Superior temporal gyrus (tissue), 1 donor: ENCODE measurements around the gene LEO1.

ENCODE experiments used
- DNase-seq: peaks from one replicate; pipeline ENCODE4 v3.0.0-alpha.2; 2016; ENCODE audit errors: extremely low spot score

Gene LEO1

GRCh38 chr15:51971375-51972133 lies at the start of gene LEO1:
Gene LEO1, minus strand, starts transcription at chr15:51971778. Its CDS starts 33 bp downstream, at chr15:51971745.
- peak; percentile 98 for DNase-seq

DNA sequence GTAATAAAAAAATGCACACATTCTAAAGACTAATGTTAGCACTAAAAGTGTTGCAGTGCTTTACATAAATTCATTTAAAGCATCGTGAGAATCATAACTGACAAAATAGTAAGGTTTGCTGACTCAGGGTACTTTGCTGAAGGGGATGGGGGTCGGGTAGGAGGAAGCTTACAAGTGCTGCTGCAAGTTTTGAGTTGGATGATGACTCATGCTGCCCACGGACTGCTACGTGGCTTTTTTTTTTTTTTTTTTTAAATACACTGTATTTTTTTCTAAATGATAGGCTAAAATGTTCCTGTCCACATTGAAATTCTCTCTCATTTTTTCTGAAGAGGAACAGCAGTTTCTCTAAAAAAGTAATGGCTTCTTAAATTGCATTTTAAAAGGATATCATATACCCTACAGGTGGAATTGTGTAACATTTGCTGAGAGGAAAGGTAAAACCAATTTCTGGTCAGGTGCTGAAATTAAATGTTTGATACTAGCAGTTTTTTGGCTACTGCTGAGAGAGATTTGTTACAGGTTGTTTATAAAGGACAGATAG lies 49.6 kb upstream of the LEO1 start:
- DNase-seq: peak; percentile 61

DNA sequence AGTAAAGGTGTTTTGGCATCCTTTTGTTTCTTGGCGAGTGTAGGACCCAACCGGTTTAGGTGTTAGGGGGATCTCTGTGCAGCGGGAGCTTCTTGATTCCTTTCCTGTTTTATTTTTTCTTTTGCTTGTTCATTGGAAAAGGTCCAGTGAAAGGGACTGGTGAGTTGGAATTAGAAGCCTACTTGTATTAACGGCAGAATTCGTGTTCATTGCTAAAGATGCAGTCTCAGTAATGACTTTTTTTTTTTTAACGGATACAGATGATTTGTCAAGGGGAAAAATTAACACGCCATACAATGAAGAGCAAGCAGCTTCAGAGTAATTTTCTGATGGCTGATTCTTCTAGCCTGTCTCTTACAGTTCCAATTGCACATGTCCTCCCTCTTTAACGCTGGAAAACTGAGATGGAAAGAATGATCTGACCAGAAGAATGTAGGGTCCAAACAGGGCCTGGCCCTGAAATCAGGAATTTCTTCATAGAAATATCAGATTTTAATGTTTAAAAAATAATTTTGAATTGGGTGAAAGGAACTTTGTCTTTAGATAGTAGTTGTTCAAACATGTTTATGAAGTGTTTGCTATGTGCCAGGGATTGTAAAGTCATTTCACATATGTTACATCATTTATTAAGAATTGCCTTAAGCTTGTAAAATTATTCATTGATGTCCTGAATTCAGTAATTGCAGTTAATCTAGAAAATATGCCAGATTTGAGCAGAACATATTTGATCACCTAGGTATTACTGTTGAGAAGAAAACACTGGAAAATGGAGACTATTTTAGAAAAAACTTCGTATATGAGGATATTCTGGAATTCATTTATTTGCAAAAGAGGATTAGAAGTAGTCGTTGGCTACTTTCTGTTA lies 48.9 kb upstream of the LEO1 start:
- peak; percentile 83 for DNase-seq

DNA sequence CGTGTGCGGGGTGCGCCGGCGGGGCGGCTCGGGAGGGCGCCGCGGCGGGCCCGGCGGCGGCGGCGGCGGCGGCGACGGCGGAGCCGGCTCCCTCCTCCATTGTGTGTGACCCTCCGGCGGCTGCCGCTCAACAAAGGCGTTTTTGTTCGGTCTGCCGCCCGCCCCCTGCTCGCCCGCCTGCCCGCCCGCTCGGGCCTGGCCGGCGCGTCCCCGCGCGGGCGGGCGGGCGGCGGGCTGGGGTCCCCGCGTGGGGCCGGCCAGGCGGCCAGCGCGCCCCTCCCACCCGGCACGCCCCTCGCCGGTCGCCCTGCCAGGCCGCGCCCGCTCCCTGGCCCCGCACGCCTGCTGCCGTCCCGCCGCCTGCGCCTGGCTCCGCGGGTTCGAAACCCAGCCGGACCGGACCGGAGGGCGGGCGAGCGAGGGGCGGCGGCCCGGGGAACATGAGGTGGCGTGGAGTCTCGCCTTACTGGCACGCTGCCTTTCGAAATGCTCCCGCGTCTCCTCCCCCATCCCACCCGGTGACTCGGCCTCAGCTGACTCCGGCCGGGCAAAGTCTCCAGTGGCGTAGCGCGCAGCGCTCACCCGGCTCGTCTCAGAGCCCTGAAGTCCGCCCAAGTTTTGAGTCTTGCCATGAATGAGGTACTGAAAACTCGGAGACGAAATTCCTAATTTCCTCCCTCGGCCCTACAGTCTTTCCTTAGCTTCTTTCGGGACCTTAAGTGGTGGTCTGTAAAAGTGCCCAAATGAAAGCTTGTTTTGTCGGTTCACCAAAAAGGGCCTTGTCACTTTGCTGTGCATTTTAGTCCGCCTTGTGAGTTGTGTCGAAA lies 48.0 kb upstream of the LEO1 start:
- DNase-seq: peak; percentile 81

DNA sequence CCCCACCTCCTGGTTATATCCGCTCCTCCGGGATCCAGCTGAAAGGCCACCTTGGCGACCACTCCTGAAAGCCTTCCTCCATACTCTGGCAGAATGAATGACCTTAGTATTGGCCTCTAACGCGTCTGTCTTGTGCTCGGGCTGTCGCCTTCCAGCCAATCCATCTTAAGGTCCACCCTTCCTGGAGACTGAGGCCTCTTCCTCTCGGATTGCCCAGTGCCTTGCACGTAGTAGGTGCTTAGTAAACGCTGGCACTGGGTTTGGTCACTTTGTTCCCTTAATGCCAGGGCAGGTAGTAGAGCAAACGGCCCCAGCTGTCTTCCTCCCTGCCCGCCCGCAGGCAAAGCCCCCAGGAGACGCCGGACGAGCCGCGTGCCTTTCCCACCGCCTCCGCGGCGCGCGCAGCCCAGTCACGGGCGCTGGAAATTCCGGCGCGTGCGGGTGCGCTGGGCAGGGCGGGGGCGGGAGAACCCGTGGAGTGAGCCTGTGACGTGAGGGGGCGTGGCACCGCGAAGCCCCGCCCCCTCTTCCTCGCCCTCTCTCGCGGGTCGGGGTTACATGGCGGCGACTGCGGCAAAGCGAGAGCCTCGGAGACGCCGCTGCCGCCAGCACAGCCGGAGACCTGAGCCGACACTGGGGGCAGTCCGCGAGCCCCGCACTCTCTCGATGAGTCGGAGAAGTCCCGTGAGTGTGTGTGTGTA lies 47.3 kb upstream of the LEO1 start, which contains the start of gene MAPK6:
Gene MAPK6 (plus strand): TSS at position 527 of the 701 bp plus-strand sequence. CDS start 27,242 bp downstream, outside the sequence.
- peak; percentile 92 for DNase-seq

DNA sequence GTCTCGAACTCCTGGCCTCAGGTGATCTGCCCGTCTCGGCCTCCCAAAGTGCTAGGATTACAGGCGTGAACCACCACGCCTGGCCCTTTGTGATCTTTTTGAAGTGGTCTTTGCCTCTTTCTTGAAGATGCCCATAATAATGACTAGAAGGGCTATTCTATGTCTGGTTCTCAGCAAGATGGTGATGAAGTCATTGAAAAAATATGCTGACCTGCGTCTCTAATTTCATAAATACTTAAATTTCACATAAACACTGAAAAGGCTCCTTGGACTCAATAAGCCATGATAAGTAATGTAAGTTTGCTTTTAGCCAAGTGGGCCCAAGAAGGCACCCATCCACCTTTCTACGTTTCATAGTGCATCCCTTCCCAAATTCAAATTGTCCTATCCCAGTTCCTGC lies 46.7 kb upstream of the LEO1 start:
- DNase-seq: no peak

DNA sequence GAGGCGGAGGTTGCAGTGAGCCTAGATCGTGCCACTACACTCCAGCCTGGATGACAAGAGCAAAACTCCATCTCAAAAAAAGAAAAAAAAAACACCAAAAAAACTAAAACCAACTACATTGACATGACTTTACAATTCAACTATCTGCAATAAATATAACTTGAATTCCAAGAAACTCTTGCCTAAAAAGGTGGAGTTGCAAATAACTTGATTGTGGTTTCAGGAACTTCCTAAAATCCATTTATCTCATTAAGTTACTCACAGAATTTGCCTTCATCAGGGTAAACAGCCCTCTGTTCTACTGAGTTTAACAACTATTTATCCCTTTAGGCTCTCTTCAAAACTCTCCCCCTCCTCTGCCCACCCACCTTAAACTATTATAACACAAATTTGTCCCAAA lies 44.7 kb upstream of the LEO1 start:
- no peak for DNase-seq

DNA sequence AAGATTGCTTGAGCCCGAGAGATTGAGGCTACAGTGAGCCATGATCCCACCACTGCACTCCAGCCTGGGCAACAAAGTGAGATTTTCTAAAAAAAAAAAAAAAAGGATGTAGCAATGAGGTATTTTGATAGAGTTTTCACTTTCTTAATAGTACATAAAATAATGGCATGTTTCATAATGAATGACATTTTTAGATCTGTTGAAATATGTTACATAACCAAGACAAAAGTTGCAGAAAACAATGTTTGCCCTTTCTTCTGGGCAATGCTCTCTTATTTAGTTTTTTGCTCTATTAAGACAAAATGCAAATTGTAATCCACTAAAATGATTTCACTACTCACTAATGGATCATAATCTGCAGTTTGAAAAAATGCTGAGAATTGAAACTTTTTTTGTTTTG lies 43.0 kb upstream of the LEO1 start:
- no peak for DNase-seq

- DNase-seq: no peak
Observed at GRCh38 chr15:52013151-52013791, 41.7 kb upstream of the LEO1 start.

DNA sequence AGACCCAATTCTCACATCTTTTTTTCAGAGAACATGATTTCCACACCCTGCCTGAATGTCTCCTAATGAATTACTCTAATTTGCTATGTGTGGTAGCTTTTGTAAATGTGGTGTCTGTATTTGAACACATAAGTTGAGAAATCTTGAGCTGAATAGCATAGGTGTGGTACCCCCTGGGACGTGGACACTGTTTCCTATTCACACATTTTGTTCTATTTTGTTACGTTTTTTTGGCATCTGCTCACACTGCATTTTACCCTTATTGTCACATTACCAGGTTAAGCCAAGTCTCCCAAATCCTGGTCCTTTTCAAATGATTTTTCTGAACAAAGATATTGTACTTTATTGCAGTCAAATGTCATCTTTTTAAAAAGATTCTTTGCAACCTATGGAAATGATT lies 40.6 kb upstream of the LEO1 start:
- no peak for DNase-seq

DNA sequence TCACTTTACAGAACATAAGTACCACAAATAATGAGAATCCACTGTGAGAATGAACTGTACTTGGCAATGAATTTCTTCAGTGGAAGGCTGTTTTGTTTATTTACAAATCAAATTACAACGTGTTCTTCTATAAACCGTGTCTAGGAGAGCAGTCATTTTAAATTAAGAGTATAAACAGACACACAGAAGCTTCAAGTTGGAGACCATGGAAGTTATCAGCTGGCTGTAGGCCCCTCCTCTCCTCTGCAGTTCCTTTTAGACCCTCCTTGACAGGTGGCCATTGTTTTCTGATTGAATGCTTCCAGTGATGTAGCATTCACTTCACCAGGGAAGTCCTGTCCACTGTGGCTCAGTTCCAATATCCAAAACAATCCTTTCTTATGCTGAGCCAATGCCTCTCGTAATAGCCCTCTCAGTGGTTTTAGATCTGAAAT lies 40.1 kb upstream of the LEO1 start:
- peak; percentile 83 for DNase-seq

DNA sequence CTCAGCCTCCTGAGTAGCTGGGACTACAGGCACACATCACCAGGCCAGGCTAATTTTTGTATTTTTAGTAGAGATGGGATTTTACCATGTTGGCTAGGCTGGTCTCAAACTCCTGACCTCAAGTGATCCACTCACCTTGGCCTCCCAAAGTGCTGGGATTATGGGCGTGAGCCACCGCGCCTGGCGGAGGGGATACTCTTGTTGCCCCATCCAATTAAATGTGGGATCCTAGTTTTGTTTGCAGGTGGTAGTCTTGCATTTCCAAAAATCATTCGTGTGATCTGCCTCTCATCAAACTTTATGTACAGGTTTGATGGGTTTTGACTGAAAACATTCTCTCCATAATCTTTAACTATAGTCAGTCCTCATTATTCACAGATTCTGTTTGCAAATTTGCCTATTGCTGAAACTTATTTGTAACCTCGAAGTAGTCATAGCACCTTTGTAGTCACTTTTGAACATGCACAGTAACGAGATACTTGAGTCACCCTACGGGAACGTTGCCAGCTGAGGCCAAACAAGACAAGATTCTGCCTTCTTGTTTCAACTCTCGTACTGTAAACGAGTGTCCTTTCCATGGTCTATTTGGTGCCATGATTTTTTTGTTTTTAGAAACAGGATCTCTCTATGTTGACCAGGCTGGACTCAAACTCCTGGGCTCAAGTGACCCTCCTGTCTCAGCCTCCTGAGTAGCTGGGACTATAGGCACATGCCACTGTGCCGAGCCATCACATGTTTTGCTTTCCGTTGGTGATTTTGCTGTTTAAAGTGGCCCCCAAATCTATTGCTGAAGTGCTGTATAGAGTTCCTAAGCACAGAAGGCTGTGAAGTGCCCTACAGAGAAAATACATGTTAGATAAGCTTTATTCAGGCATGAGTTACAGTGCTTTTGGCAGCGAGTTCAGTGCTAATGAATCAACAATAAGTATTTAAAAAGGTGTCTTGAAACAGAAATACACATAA lies 39.3 kb upstream of the LEO1 start:
- peak; percentile 14 for DNase-seq

- DNase-seq: no peak
Observed at GRCh38 chr15:52008698-52009434, 37.3 kb upstream of the LEO1 start.

GRCh38 chr15:52008359-52008697 lies 36.8 kb upstream of the LEO1 start:
- no peak for DNase-seq

- DNase-seq: no peak
Observed at GRCh38 chr15:52006702-52007340, 35.2 kb upstream of the LEO1 start.

DNA sequence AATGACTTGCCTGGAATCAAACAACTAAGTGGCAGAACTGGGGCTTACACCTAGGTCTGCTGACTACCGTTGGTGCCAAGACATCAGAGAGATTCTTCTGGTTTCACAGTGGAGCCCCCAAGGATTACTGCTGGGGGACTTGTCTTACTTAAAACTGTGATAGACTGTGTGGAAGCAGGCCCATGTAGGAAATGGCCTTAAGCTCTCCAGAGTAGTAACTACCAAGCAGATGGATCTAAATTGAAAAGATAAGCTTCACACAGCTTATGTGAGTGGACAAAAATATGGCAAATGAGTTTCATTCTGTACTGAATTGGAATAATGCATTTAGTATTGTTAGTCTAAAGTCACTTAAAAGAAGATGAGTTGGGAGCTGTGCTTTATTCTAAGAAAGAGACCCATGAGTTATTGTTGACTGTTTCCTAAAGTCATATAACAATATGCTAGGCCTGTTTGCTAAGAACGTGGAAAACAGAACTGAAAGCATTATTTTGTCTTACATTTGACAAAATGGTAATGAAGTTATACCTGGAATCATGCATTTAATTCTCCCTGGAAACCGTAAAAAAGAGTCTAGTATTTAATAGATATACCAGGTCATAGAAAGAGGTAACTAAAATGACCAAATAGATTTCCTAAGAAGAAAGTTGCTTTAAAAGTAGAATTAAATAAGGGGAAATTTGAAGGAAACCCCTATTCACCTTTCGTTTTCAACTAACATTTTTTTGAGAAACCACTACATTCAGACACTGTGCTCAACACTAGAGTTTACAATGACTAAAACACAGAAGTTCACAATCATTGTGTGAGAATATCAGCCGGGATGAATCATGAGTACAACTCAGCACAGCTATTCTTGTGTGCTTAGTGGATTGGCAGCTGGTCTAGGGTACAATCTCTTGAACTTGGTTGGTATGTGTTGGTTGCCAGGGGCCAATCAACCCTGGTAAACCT lies 34.4 kb upstream of the LEO1 start:
- DNase-seq: peak; percentile 8

- no peak for DNase-seq
Observed at GRCh38 chr15:52004806-52005205, 33.2 kb upstream of the LEO1 start.
